IMR-90 (cell line): Measurements from ENCODE around the gene LNX1. TPM values are rescaled to one million over a fixed set of nuclear protein-coding genes. Genes with fewer than 3 reads are reported as not detected.
A peak's percentile ranks its signal among the peaks of the same experiment; 100 is the strongest.

Experiments
- ATAC-seq: fragments of 200-7000 bp; cut with Tn5 transposase; 2 replicates; pipeline ENCODE4 v1.9.1; 2020; ENCODE audit warnings: low read depth, mild to moderate bottlenecking, moderate library complexity
- BruUV-seq: library from RNA; stranded (reverse); fragments of 400-500 nt; replicated peaks from 2 replicates; lab custom pipeline; 2021; lab: Mats Ljungman, UMichigan
- CTCF ChIA-PET: fragments of 300-600 bp; formaldehyde crosslinking; extraction: SDS; loops from one replicate; lab custom pipeline; 2021; ENCODE audit warnings: antibody characterized with exemption; lab: Yijun Ruan, JAX
- POLR2A ChIA-PET: fragments of 300-600 bp; sonication (Branson Sonifier 250); formaldehyde crosslinking; loops from one replicate; lab custom pipeline; 2022; ENCODE audit warnings: antibody characterized with exemption; ENCODE audit not compliant: unreplicated experiment; lab: Charles Lee
- DNase-seq: peaks from one replicate; pipeline ENCODE4 v3.0.0; 2013
- H2AFZ ChIP-seq: replicated peaks from 2 replicates; pipeline ENCODE3; 2013; ENCODE audit warnings: low read length, mild to moderate bottlenecking; ENCODE audit not compliant: poor library complexity
- H2AK5ac ChIP-seq: 2 replicates; pipeline ENCODE4 v1.6.1; 2013; ENCODE audit warnings: low read depth, low read length, inconsistent platforms
- H2AK9ac ChIP-seq: replicated peaks from 2 replicates; pipeline ENCODE3; 2013; ENCODE audit warnings: mild to moderate bottlenecking, low read depth, low read length, moderate library complexity; ENCODE audit not compliant: poor library complexity
- H2BK120ac ChIP-seq: 2 replicates; pipeline ENCODE4 v1.6.1; 2013; ENCODE audit warnings: low read depth, low read length, inconsistent platforms
- H2BK15ac ChIP-seq: 3 replicates; pipeline ENCODE4 v1.6.1; 2013; ENCODE audit warnings: low read depth, low read length, inconsistent platforms
- H2BK20ac ChIP-seq: 2 replicates; pipeline ENCODE4 v1.6.1; 2013; ENCODE audit warnings: low read depth, mild to moderate bottlenecking, inconsistent platforms, low read length, moderate library complexity
- H2BK5ac ChIP-seq: 2 replicates; pipeline ENCODE4 v1.6.1; 2013; ENCODE audit warnings: mild to moderate bottlenecking, low read depth, low read length, inconsistent platforms; ENCODE audit not compliant: poor library complexity, severe bottlenecking
- H3K14ac ChIP-seq: replicated peaks from 2 replicates; pipeline ENCODE4 v1.6.1; 2013; ENCODE audit warnings: low read depth, low read length, inconsistent platforms
- H3K18ac ChIP-seq: 2 replicates; pipeline ENCODE4 v1.6.1; 2013; ENCODE audit warnings: low read depth, low read length, control low read depth
- H3K23ac ChIP-seq: 2 replicates; pipeline ENCODE4 v1.6.1; 2013; ENCODE audit warnings: low read depth, low read length, inconsistent platforms
- H3K27ac ChIP-seq: 2 replicates; pipeline ENCODE4 v1.5.1; 2013; ENCODE audit warnings: mild to moderate bottlenecking, control low read depth, low read length; ENCODE audit not compliant: insufficient read depth
- H3K27me3 ChIP-seq: 2 replicates; pipeline ENCODE4 v1.6.1; 2013; ENCODE audit warnings: low read length; ENCODE audit not compliant: control insufficient read depth, insufficient read depth
- H3K36me3 ChIP-seq: 2 replicates; pipeline ENCODE4 v1.6.1; 2013; ENCODE audit warnings: low read length, mixed read lengths; ENCODE audit not compliant: control insufficient read depth, insufficient read depth
- H3K4ac ChIP-seq: 2 replicates; pipeline ENCODE4 v1.6.1; 2013; ENCODE audit warnings: low read depth, low read length, inconsistent platforms
- H3K4me1 ChIP-seq: 2 replicates; pipeline ENCODE4 v1.6.1; 2013; ENCODE audit warnings: low read length, mixed read lengths; ENCODE audit not compliant: control insufficient read depth, insufficient read depth
- H3K4me2 ChIP-seq: 2 replicates; pipeline ENCODE4 v1.6.1; 2013; ENCODE audit warnings: low read depth, mild to moderate bottlenecking, control low read depth, low read length, moderate library complexity
- H3K4me3 ChIP-seq: 2 replicates; pipeline ENCODE4 v1.5.1; 2013; ENCODE audit warnings: low read depth, mild to moderate bottlenecking, control low read depth, low read length, moderate library complexity; ENCODE audit not compliant: insufficient read depth
- H3K56ac ChIP-seq: 2 replicates; pipeline ENCODE4 v1.6.1; 2013; ENCODE audit warnings: low read length, inconsistent platforms; ENCODE audit not compliant: insufficient read depth; ENCODE audit errors: extremely low read depth
- H3K79me1 ChIP-seq, 2 experiments: 2 replicates each; pipeline ENCODE4 v1.6.1; 2013; ENCODE audit warnings: low read length in 2 of 2, inconsistent platforms in 1 of 2, low read depth in 1 of 2
- H3K9ac ChIP-seq: 2 replicates; pipeline ENCODE4 v1.6.1; 2013; ENCODE audit warnings: low read depth, low read length, control low read depth
- H3K9me1 ChIP-seq: 2 replicates; pipeline ENCODE4 v1.6.1; 2013; ENCODE audit warnings: low read length, inconsistent platforms; ENCODE audit not compliant: insufficient read depth
- H3K9me3 ChIP-seq: 2 replicates; pipeline ENCODE4 v1.6.1; 2013; ENCODE audit warnings: low read length; ENCODE audit not compliant: control insufficient read depth, insufficient read depth
- H4K20me1 ChIP-seq: 2 replicates; pipeline ENCODE4 v1.6.1; 2013; ENCODE audit warnings: low read length, inconsistent platforms; ENCODE audit not compliant: insufficient read depth
- H4K5ac ChIP-seq: 2 replicates; pipeline ENCODE4 v1.6.1; 2013; ENCODE audit warnings: mild to moderate bottlenecking, low read depth, low read length, control low read depth
- H4K8ac ChIP-seq, 2 experiments: 2 replicates each; pipeline ENCODE4 v1.6.1; 2013; ENCODE audit warnings: low read depth in 2 of 2, low read length in 2 of 2, control low read depth in 1 of 2, inconsistent platforms in 1 of 2
- H4K91ac ChIP-seq: 2 replicates; pipeline ENCODE4 v1.6.1; 2013; ENCODE audit warnings: low read depth, low read length, inconsistent platforms; ENCODE audit not compliant: insufficient read depth
- CHD1 ChIP-seq: IDR thresholded peaks from 2 replicates; pipeline ENCODE4 v1.6.1; 2012; ENCODE audit warnings: low read depth, low read length, improper control_type of control experiment
- FOS ChIP-seq: fragments of 150-350 bp; IDR thresholded peaks from 2 replicates; pipeline ENCODE4 v1.6.1; 2016; ENCODE audit warnings: low read depth, low read length
- MAZ ChIP-seq: IDR thresholded peaks from 2 replicates; pipeline ENCODE4 v1.6.1; 2012; ENCODE audit warnings: low read depth, mild to moderate bottlenecking, low read length, improper control_type of control experiment, moderate library complexity, borderline replicate concordance
- MXI1 ChIP-seq: IDR thresholded peaks from 2 replicates; pipeline ENCODE4 v1.6.1; 2012; ENCODE audit warnings: low read depth, mild to moderate bottlenecking, low read length, moderate library complexity, borderline replicate concordance
- WGBS, 2 experiments: methylation state at CpG; one replicate each; pipeline versions ENCODE4 v1.1.5 to v1.1.7; 2013; ENCODE audit warnings: missing lambda C conversion rate in 2 of 2; ENCODE audit not compliant: insufficient read length in 1 of 2; ENCODE audit errors: extremely low coverage in 2 of 2; 5-methylcytosine and 5-hydroxymethylcytosine counted together
- dilution Hi-C: fragments of 300-500 bp; cut with HindIII; formaldehyde crosslinking; loops from one replicate; pipeline ENCODE4 v1.14.3; 2018; ENCODE audit warnings: low sequenced_read_pairs; ENCODE audit not compliant: unreplicated experiment
- in situ Hi-C: fragments of 300-500 bp; cut with MboI; formaldehyde crosslinking; loops from 3 replicates; pipeline ENCODE4 v1.14.3; 2019; ENCODE audit warnings: low sequenced_read_pairs, inconsistent platforms, mixed read lengths
- intact Hi-C: fragments of 100-400 bp; cut with micrococcal nuclease; formaldehyde crosslinking; loops from 2 replicates; pipeline ENCODE4 v1.10.0; 2022
- polyA plus RNA-seq, 3 experiments: library from polyadenylated mRNA; depleted of rRNA; stranded (reverse); fragments of >200 nt; gene quantifications; 2 replicates each; pipeline ENCODE4 v1.2.3, GENCODE V29; 2012; ENCODE audit warnings: low replicate concordance in 1 of 3
- total RNA-seq: library from RNA; depleted of rRNA; stranded (reverse); fragments of >200 nt; gene quantifications from 2 replicates; pipeline ENCODE4 v1.2.3, GENCODE V29; 2012
- TF ChIP-seq, protein P1 (sequence below): fragments of 150-350 bp; IDR thresholded peaks from 2 replicates; pipeline ENCODE4 v1.6.1; 2016; ENCODE audit warnings: low read depth, mild to moderate bottlenecking, low read length, moderate library complexity, borderline replicate concordance

LNX1 gene
- total and polyA plus RNA-seq, 2 of the 4 experiments (the other 2 are of a cell fraction), result 0.15 to 0.36 TPM

DNA sequence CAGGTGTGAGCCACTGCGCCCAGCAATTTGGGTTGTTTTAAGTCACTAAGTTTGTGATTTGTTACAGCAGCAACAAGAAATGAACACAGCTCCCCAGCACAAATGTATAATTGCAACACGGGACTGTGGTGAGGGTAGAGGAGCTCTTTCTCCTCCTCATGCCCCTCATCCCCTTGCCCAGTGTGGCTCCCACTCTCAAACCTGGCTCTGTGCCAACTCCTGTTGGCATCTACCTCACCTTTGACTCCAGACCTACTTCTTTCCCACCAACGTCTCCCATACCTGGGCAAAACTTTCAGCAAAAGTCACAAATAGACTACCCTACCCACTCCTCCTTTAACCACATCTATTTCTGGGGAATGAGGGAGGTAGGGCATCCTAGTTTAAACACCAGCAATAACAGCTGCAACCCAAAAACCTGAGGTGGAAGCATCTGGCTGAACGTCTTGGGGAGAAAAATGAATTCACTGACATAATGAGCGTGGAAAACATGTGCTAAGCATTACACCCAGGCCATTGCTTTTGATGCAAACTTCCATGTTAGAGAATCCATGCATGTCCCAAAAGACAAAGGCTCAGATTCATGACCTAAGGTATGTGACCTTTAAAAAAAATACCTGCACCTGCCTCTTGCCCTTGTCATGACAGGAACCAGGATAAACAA is 19.2 kb downstream of the LNX1 start:
- ATAC-seq, result no peak
- in situ Hi-C loops (no loop called here), dilution Hi-C loops (no loop called here), intact Hi-C loops (no loop called here)
- Histone ChIP-seq H3K4me2 (no peak overlapping the region), H2BK15ac (no peak overlapping the region), H2AK9ac (no peak overlapping the region), H3K27me3 (no peaks in the 10 kb centered on the region), H3K4ac (no peak overlapping the region), H2AFZ (no peak overlapping the region), H3K9me1 (peaks cover 16% of the 10 kb centered on the region), H4K20me1 (no peaks in the 10 kb centered on the region), H2BK20ac (peak overlapping the region; percentile 69; the same call in 1 of the 2 replicates), H3K4me1 (peaks cover 16% of the 10 kb centered on the region), H2BK120ac (peak overlapping the region; percentile 22; the same call in 1 of the 2 replicates), H2AK5ac (no peak overlapping the region), H3K23ac (no peak overlapping the region), H4K91ac (no peak overlapping the region), H4K5ac (no peak overlapping the region; the same call in 1 of the 2 replicates), H3K9me3 (no peaks in the 10 kb centered on the region; the same call in 1 of the 2 replicates), H3K56ac (no peak overlapping the region), H3K9ac (no peak overlapping the region), H3K18ac (no peak overlapping the region), H4K8ac (no peak overlapping the region), H3K79me1 (no peaks in the 10 kb centered on the region; a peak in 1 of 4 replicates), H3K4me3 (no peak overlapping the region), H2BK5ac (no peak overlapping the region), H3K14ac (no peak overlapping the region), H3K36me3 (no peaks in the 10 kb centered on the region), H3K27ac (no peak overlapping the region)
- BruUV-seq, result no TSS peak
- TF ChIP-seq MXI1 (no peak), CHD1 (no peak), FOS (no peak), MAZ (no peak)
- TF ChIP-seq, protein P1, sequence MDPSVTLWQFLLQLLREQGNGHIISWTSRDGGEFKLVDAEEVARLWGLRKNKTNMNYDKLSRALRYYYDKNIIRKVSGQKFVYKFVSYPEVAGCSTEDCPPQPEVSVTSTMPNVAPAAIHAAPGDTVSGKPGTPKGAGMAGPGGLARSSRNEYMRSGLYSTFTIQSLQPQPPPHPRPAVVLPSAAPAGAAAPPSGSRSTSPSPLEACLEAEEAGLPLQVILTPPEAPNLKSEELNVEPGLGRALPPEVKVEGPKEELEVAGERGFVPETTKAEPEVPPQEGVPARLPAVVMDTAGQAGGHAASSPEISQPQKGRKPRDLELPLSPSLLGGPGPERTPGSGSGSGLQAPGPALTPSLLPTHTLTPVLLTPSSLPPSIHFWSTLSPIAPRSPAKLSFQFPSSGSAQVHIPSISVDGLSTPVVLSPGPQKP, result no peak
- WGBS, 2 experiments, result no CpG with 5 or more reads among the region's 5 CpGs
- no peak for DNase-seq
- POLR2A ChIA-PET, result no interaction called here
- CTCF ChIA-PET, result no interaction called here
